ENCODE results near the gene FBXL15. TPM values are rescaled to one million over a fixed set of nuclear protein-coding genes. Genes with fewer than 3 reads are reported as not detected.

The FBXL15 gene
- total RNA-seq, 1 experiment from 2014 or later, result 24.6 TPM

- H3K4me1 Mint-ChIP-seq, result peaks cover 12% of the 10 kb centered on the region
- H3K27me3 Mint-ChIP-seq (ENCODE audit: low read depth), result peaks cover 44% of the 10 kb centered on the region
- TF ChIP-seq SMAD4 (CRISPR knock-in tag; IDR thresholded peaks at IDR 0.05) (no peak), AFF4 (CRISPR knock-in tag; IDR thresholded peaks at IDR 0.05; ENCODE audit: borderline replicate concordance) (no peak), JAZF1 (CRISPR knock-in tag; IDR thresholded peaks at IDR 0.05) (no peak), STAT6 (CRISPR knock-in tag; conservative IDR thresholded peaks at IDR 0.05; ENCODE audit: low read depth) (no peak), CREM (CRISPR knock-in tag; IDR thresholded peaks at IDR 0.05) (no peak), FOXK1 (CRISPR knock-in tag; IDR thresholded peaks at IDR 0.05) (no peak), ZNF396 (CRISPR knock-in tag; IDR thresholded peaks at IDR 0.05; ENCODE audit: borderline replicate concordance) (no peak), TEAD4 (CRISPR knock-in tag; IDR thresholded peaks at IDR 0.05) (no peak), ZSCAN18 (CRISPR knock-in tag; IDR thresholded peaks at IDR 0.05) (no peak), GABPB1 (CRISPR knock-in tag; IDR thresholded peaks at IDR 0.05) (no peak)
- CTCF ChIA-PET, result interaction anchor here (0.8 to 4.8 kb wide), 10 partner anchors 11 to 174 kb away, joined by 3 to 68 read pairs (median 13); partner anchors contain the start of genes C10orf95, CUEDC2, FBXL15 and NFKB2
- no peak for DNase-seq (ENCODE audit: low spot score)
- no peak for ATAC-seq
- POLR2A ChIA-PET, result no interaction called here
- H3K36me3 Mint-ChIP-seq, result no peaks in the 10 kb centered on the region
- H3K27ac Mint-ChIP-seq, result no peak overlapping the region
- H3K4me3 Mint-ChIP-seq, result no peak overlapping the region
- H3K9me3 Mint-ChIP-seq, result no peaks in the 10 kb centered on the region
These were observed 15.5 kb upstream of the FBXL15 start for GRCh38 chr10:102405108-102405571.

- no peak overlapping the region for H3K4me3 Mint-ChIP-seq
- no peak for ATAC-seq
These were observed 15.0 kb upstream of the FBXL15 start for GRCh38 chr10:102405632-102406031.

More at GRCh38 chr10:102405632-102406031, 15.0 kb upstream of the FBXL15 start:
- Mint-ChIP-seq H3K36me3 (no peaks in the 10 kb centered on the region), H3K27ac (no peak overlapping the region), H3K4me1 (peaks cover 13% of the 10 kb centered on the region), H3K27me3 (ENCODE audit: low read depth) (peaks cover 44% of the 10 kb centered on the region), H3K9me3 (no peaks in the 10 kb centered on the region)
- ChIA-PET POLR2A (no interaction called here), CTCF (interaction anchor here (1.2 to 4.8 kb wide), 2 partner anchors 17 to 31 kb away, joined by 3 to 68 read pairs; partner anchors contain the start of gene FBXL15)
- no peak for DNase-seq (ENCODE audit: low spot score)
- no peak for TF ChIP-seq TP53 (CRISPR knock-in tag; IDR thresholded peaks at IDR 0.05)
- no peak for TF ChIP-seq ZBTB21 (CRISPR knock-in tag; IDR thresholded peaks at IDR 0.05; ENCODE audit: borderline replicate concordance)
- TF ChIP-seq GRHL2 (CRISPR knock-in tag; IDR thresholded peaks at IDR 0.05; ENCODE audit: insufficient replicate concordance, severe bottlenecking), result no peak
- no peak for TF ChIP-seq TEAD4 (CRISPR knock-in tag; IDR thresholded peaks at IDR 0.05)
- TF ChIP-seq ZMAT4 (CRISPR knock-in tag; IDR thresholded peaks at IDR 0.05), result no peak
- TF ChIP-seq ZNF532 (CRISPR knock-in tag; IDR thresholded peaks at IDR 0.05; ENCODE audit: borderline replicate concordance), result no peak
- no peak for TF ChIP-seq CTCF (IDR thresholded peaks at IDR 0.05)
- TF ChIP-seq NFE2L1 (CRISPR knock-in tag; IDR thresholded peaks at IDR 0.05), result no peak
- TF ChIP-seq ATF3 (CRISPR knock-in tag; conservative IDR thresholded peaks at IDR 0.05), result no peak

Measured in WTC11 (cell line).